GM21528 (cell line): ENCODE results near the gene MXRA8.

Source experiments
- ATAC-seq: cut with Tn5 transposase; IDR thresholded peaks from one replicate; pipeline ENCODE4 v1.9.1; 2021; ENCODE audit warnings: mild to moderate bottlenecking, moderate library complexity; ENCODE audit not compliant: unreplicated experiment, low FRiP score

MXRA8 gene

GRCh38 chr1:1336931-1337792 is 21.2 kb downstream of the MXRA8 start:
- no peak for ATAC-seq

DNA sequence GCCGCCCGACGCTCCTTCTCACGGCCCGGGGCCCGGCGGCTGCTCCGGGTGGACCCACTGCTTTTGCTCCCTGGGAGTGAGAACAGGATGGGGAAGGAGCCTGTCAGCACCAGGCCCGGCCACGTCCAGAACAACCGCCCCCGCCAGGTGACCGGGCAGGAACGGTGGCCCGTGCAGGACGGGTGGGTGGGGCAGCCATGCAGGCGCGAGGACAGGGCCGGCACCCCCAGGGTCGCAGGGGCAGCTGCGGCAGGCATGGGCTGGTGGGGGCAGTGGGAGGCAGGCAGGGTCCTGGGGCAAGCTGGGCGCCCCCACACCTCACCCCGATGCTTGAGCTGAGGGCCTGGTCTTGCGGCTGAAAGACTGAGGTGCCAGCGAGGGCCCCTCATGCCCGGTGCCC is 21.9 kb downstream of the MXRA8 start:
- no peak for ATAC-seq

DNA sequence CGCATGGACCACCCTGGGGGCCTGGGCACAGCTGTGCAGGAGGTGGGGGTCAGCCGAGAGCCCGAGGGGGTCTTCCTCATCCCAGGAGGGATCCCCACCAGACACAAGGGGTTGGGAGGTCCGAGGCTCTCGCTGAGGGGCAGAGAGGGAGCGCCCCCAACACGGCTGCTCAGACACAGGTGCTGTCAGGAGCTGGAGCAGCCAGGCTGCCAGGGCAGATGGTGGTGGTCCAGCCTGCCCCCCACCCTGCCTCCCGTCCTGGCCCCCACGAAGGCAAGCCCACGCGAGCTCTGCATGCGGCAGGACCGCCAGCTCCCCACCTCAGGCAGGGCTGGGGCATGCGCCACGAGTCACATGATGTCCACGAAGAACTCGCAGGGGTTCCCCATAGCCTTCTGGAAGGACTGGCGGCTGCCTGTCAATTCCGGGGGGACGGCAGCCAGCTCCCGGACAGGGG is 22.5 kb downstream of the MXRA8 start:
- no peak for ATAC-seq

- no peak for ATAC-seq
Measured at GRCh38 chr1:1335283-1335682, 23.1 kb downstream of the MXRA8 start.

DNA sequence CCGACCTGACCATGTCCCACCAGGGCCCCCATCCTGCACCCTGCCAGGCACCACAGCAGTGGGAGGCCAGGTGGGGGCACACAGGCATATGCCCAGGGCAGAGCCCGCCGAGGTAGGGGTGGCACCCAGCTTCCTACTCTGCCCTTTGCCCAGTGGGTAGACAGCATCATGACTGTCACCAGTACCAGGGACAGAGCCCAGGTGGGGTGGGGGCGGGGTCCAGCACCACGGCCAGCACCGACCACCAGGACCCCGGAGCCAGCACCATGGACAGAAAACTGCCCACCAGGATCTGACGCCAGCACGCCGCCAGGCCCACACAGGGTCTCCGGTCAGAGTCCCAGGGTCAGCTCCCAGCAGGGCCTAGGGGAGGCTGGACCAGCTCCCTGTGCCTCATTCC is 23.5 kb downstream of the MXRA8 start:
- ATAC-seq: no peak

DNA sequence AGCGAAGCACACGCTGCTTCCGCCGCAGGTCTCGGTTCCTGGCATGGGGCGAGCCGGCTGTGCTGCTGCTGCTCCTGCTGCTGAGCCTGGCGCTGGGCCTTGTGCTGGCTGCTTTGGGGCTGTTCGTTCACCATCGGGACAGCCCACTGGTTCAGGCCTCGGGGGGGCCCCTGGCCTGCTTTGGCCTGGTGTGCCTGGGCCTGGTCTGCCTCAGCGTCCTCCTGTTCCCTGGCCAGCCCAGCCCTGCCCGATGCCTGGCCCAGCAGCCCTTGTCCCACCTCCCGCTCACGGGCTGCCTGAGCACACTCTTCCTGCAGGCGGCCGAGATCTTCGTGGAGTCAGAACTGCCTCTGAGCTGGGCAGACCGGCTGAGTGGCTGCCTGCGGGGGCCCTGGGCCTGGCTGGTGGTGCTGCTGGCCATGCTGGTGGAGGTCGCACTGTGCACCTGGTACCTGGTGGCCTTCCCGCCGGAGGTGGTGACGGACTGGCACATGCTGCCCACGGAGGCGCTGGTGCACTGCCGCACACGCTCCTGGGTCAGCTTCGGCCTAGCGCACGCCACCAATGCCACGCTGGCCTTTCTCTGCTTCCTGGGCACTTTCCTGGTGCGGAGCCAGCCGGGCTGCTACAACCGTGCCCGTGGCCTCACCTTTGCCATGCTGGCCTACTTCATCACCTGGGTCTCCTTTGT is 24.7 kb downstream of the MXRA8 start:
- ATAC-seq: no peak

DNA sequence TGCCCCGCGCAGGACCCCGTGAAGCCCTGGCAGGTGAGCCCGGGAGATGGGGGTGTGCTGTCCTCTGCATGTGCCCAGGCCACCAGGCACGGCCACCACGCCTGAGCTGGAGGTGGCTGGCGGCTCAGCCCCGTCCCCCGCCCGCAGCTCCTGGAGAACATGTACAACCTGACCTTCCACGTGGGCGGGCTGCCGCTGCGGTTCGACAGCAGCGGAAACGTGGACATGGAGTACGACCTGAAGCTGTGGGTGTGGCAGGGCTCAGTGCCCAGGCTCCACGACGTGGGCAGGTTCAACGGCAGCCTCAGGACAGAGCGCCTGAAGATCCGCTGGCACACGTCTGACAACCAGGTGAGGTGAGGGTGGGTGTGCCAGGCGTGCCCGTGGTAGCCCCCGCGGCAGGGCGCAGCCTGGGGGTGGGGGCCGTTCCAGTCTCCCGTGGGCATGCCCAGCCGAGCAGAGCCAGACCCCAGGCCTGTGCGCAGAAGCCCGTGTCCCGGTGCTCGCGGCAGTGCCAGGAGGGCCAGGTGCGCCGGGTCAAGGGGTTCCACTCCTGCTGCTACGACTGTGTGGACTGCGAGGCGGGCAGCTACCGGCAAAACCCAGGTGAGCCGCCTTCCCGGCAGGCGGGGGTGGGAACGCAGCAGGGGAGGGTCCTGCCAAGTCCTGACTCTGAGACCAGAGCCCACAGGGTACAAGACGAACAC is 25.4 kb downstream of the MXRA8 start:
- no peak for ATAC-seq

DNA sequence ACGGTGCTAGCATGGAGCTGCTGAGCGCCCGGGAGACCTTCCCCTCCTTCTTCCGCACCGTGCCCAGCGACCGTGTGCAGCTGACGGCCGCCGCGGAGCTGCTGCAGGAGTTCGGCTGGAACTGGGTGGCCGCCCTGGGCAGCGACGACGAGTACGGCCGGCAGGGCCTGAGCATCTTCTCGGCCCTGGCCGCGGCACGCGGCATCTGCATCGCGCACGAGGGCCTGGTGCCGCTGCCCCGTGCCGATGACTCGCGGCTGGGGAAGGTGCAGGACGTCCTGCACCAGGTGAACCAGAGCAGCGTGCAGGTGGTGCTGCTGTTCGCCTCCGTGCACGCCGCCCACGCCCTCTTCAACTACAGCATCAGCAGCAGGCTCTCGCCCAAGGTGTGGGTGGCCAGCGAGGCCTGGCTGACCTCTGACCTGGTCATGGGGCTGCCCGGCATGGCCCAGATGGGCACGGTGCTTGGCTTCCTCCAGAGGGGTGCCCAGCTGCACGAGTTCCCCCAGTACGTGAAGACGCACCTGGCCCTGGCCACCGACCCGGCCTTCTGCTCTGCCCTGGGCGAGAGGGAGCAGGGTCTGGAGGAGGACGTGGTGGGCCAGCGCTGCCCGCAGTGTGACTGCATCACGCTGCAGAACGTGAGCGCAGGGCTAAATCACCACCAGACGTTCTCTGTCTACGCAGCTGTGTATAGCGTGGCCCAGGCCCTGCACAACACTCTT is 26.2 kb downstream of the MXRA8 start:
- ATAC-seq: no peak

GRCh38 chr1:1331068-1331965 is 27.0 kb downstream of the MXRA8 start, which contains the start of gene TAS1R3:
TAS1R3 (plus strand) TSS chr1:1331280; CDS start chr1:1331346, 66 bp downstream.
- ATAC-seq: no peak

DNA sequence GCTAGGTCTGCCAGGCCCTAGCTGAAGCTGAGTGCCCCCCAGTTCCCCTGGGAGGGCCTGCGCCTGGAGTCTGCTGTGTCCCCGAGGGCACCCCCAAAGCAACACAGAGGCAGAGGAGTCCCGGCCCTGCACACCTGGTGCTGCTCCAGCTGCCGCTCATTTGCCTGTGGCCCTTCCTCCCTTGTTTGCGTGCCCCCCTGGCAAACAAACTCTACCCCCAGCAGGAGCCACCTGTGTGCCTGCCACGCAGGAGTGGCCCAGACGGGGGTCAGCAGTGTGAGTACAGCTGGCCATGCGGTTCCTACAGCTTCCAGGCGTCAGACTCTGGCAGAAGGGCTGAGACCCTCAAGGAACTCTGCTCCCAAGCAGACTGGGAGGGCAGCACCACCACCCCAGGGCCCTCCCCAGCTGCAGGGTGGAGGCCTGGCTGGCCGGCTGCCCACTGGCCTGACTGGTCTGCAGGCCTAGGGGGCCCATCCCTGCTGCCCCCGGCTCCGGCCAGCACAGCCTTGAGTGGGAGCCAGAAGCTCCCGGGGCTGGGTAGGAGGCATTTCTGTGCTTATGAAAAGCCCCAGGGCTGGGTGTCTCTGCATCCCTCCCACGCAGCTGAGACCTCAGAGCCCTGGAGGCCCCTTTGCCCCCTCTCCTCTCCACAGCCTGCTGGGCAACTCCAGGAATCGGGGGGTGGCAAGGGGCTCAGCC is 27.8 kb downstream of the MXRA8 start:
- ATAC-seq: no peak

DNA sequence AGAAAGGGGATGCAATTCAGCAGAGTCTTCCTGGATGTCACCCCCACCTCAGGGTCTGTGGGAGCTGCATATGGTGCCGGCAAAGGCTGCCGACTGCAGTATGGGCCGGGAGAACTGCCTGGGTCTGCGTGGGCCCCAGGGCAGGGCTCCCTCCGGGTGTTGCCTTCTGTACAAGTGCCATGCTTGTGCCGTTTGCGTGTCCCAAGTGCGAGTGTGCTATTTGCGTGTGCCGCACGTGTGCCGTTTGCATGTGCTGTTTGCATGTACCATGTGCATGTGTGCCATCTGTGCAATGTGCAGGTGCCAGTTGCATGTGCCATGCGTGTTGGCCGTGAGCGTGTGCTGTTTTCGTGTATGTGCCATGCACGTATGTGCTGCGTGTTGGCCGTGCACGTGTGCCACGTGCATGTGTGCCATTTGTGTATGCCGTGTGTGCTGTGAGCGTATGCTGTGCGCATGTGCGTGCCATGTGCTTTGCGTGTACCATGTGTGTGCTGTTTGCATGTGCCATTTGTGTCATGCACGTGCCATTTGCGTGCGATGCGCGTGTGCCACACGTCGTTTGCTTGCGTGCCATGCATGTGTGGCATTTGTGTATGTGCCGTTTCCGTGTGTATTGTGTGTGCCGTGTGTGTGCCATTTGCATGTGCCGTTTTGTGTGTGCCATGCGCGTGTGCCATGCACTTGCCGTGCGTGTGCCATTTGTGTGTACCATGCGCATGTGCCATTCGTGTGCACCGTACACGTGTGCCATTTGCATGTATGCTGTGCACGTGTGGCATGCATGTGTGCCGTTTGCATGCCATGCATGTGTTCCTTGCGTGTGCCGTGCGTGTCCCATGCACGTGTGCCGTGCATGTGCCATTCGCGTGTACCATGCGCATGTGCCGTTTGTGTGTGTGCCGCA is 28.8 kb downstream of the MXRA8 start:
- no peak for ATAC-seq

DNA sequence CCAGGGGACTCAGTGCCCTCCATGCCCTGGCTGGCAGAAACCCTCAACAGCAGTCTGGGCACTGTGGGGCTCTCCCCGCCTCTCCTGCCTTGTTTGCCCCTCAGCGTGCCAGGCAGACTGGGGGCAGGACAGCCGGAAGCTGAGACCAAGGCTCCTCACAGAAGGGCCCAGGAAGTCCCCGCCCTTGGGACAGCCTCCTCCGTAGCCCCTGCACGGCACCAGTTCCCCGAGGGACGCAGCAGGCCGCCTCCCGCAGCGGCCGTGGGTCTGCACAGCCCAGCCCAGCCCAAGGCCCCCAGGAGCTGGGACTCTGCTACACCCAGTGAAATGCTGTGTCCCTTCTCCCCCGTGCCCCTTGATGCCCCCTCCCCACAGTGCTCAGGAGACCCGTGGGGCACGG is 30.1 kb downstream of the MXRA8 start:
- no peak for ATAC-seq

GRCh38 chr1:1327291-1327690 is 31.1 kb downstream of the MXRA8 start:
- ATAC-seq: no peak

DNA sequence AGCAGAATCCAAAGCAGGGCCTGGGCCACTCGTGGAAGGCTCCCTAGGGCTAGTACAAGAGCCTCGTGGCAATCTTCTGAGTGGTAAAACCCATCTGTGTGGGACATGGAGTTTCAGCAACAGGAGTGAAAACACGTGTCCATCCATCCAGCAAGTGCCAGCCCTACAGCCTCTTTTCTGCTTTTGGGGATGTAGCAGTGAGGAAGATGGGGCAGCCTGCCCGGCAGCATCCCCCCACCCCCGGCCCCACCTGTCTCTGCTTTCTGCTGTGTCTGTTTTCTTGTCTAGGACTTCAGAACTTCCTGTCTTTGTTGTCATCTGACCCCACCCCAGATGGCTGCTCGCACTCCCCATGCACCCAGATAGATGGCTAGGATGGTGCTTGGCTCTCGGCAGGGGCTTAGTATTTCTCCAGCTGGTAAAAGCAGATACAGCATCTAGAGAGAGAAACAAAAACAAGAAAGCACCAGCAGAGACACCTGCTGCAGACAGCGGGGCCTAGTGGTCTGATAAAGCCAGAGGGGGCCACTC is 32.2 kb downstream of the MXRA8 start:
- no peak for ATAC-seq

- ATAC-seq: no peak
Measured at GRCh38 chr1:1325288-1326074, 32.9 kb downstream of the MXRA8 start.

DNA sequence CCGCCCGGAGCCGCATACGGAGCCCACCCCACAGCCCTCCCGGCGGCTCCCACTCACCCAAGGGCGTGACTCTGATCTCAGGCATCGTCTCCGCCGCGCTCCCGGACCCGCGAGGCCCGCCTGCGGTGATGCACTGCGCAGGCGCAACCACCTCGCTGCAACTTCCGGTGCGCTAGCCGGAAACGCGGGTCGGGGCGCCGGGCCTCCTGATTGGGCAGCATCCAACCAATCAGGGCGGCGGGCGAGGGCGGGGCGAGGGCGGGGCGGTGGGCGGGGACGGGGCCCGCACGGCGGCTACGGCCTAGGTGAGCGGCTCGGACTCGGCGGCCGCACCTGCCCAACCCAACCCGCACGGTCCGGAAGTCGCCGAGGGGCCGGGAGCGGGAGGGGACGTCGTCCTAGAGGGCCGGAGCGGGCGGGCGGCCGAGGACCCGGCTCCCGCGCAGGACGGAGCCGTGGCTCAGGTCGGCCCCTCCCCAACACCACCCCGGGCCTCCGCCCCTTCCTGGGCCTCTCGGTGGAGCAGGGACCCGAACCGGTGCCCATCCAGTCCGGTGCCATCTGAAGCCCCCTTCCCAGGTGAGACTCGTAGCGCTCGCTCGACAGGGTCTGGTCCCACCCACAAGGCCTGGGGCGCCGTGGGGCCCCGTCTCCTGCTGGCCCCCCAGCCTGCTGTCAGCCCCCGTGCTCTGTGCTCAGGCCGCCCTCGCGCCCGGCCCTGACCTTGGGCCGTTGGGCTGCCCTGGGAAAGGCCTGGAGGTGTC is 33.6 kb downstream of the MXRA8 start, which contains the start of the genes CPTP and INTS11:
Gene CPTP, plus strand, starts transcription at position 279 of the 764 bp plus-strand sequence. CDS start 2,109 bp downstream, outside the sequence.
Gene INTS11, minus strand, starts transcription at position 137 of the 764 bp plus-strand sequence. Its CDS starts 52 bp downstream, at position 85.
- peak; percentile 63 for ATAC-seq
